Stimulated activated CD4-positive, alpha-beta T cell treated with anti-CD3 and anti-CD28 coated beads, Interleukin-2, amount 100 ng/mL, for 4 hours (primary cell): Measurements from ENCODE around the gene UCN.
"Not testable (repeated sequence)": the region's sequence is repeated elsewhere in the genome, so short reads cannot be mapped to it uniquely, and the experiment has no call there.

Experiments used
- DNase-seq: peaks from one replicate; pipeline ENCODE4 v3.0.0-alpha.2; 2020; ENCODE audit warnings: low read depth

Gene UCN

DNA sequence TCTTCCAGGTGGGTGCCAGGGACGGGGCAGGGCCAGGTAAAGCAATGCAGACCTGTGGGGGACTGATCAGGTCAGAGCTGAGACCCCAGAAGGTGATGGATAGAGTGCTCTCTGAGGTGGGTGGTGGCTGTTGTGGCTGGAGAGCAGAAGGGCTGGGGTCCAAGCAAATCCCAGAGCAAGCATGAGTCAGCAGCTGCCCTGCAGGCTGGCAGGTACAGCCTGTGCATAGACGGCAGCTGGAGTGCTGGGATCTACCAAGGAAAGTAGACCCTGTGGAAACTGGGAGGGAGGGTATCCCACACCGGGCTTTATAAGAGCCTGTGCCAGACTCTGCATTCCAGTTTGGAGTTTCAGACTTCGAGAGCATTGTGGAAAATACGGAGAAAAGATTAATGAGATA, 25.4 kb downstream of the UCN start:
- DNase-seq, result no peak

DNA sequence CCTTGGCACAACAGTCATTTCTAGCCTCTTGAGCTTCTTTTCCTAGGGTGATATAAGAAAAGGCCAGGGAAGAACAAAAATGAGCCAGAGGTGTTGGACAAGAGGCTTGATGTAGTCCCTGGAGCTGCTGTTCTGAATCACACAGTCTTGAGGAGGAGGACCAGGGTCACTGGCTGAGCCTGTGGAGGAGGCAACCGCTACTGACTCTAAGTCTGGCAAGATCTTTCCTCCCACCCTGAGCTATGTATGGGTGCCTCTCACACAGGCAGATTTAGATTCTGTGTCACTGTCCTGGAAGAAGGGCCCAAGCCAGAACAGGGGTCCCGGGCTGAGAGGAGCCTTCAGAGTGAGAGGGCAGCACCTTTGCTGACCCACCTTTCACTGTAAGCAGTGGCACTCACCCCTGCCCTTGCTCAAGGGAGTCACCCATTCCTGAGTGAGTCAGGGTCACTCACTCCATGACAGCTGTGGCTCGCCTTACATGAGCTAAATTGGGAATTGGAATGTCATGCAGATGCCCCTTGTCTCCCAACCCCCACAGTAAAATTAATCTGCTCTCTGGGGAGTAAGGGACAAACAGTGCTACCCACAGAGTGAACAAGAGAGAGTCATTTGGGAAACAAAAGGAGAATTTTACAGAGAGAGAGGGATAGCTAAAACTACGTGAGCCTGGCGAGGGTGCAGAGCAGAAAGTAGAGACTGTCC, 26.2 kb downstream of the UCN start, which contains the start of gene TRIM54:
Gene TRIM54, plus strand, starts transcription at position 575 of the 705 bp plus-strand sequence. CDS start 303 bp downstream, outside the sequence.
- DNase-seq, result no peak

DNA sequence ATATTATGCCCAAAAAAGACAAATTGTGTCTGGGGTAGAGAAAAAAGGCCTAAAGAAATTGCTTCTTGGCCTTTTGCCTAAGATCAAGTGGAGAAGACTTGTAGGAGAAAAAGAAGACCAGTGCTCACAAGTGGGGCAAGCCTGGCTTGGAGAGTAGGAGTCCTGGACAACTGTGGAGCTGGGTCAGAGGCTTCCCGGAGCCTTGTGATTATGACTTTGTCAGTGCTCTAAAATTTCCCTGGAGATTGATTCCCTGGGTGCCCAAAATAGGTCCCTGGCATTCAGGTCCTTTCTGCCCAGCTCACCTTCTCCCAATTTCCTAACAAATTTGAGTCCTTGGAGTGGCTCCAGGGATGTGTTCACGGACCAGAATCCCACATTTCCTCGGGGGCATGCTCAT, 26.8 kb downstream of the UCN start:
- DNase-seq, result no peak

DNA sequence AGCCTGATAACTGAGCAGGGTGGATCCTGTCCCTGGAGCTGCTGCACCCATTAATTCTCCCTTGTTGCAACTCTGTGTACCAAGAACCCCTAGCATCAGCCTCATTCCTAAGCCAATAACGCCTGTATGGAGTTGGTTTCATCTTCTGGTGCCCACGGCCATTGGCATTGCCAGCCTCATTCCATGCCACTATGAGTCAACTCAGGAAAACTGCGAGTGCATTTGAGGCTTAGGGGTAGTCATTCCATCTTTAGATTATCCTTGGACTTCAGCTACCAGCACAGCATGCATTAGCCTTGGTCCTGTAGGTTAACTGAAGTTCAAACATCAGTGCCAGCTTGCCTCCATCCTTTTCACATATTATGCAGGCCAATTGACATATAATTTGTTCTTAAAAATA, 27.4 kb downstream of the UCN start:
- DNase-seq, result no peak

DNA sequence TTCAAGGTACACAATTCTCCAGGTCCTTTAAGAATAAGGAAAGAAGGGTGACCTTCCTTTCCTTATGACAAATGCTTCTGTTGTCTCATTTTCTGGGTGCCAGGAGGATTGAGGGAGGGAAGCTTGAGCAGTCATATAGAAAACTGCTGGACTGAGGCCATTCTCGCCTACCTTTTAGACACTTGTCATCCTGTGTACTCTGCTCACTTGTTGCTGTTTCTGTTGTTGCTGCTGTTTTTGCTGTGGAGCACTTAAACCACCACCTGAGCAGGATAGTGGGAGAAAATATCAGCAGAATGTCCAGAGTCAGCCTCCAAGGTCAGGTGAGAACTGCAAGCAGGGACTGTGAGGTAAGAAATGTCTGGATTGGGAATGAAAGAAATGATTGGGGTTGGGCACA, 30.2 kb downstream of the UCN start:
- no peak for DNase-seq

DNA sequence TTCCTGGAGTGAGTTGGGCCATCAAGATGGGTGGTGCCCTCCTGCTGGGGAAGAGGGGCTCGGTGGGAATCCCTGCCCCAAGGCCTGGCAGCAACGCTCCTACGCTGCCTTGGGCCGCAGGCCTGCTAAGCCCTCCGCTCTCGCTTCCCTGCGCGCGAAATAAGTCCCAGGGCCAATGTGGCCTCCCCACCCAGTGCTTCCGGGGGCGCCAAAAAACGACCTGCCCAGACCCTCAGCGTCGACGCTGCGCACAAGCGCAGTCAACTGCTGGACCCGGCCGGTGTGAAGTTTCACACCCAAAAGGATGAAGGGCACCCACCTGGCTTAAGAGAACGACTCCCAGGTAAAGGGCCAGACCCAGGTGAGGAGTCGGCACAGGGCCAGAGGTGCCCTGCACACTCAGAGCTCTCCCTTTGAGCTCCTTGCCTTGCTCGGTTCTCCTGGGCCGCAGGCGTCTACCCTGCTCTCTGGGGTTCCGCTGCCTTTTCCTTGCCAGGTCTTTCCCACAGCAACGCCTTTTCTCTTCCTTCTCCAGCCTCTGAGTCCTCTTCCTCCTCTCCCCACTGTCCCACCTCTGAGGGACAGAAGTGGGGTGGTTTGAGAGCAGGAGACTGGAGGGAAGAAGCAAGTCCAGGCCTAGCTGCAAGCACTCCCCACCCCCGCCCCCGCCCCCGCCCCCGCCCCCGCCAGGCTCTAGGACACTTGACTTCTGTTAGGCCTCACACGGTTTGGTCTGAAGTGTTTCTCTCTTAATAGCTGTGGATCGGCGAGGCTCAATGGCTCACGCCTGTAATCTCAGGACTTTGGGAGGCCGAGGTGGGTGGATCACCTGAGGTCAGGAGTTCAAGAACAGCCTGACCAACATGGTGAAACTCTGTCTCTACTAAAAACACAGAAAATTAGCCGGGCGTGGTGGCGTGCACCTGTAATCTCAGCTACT, 32.8 kb downstream of the UCN start, which contains the start of gene DNAJC5G:
Gene DNAJC5G, plus strand, starts transcription at position 223 of the 940 bp plus-strand sequence. CDS start 1,296 bp downstream, outside the sequence.
- no peak for DNase-seq

DNA sequence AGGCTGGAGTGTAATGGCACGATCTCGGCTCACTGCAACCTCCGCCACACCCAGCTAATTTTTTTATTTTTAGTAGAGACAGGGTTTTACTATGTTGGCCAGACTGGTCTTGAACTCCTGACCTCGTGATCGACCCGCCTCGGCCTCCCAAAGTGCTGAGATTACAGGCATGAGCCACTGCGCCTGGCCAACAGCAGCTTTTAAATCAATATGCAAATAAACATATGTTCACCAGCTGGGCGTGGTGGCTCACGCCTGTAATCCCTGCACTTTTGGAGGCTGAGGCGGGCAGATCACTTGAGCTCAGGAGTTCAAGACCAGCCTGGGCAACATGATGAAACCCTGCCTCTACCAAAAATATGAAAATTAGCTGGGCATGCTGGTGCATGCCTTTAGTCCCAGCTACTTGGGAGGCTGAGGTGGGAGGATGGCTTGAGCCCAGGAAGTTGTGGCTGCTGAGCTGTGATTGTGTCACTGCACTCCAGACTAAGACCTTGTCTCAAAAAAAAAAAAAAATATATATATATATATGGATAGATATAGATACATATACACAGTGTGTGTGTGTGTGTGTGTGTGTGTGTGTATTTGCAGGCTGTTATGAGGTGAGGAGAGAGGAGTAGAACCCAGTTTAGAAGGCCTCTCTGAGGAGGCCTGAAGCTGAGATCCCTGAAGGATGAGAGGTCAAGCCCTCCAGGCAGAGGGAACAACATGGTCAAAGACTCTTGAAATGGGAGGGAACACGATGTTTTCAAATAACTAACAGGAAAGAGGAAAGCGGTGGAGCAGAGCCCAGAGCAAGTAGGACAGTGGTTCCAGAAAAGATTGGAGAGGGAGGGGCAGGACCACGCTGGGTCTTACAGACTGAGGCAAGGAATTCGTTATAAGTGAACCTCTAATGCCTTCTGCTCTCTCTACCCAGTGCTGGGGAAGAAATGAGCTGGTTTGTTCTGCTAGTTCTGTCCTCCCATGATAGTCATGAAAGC, 35.4 kb downstream of the UCN start:
- DNase-seq, result not testable (repeated sequence)

DNA sequence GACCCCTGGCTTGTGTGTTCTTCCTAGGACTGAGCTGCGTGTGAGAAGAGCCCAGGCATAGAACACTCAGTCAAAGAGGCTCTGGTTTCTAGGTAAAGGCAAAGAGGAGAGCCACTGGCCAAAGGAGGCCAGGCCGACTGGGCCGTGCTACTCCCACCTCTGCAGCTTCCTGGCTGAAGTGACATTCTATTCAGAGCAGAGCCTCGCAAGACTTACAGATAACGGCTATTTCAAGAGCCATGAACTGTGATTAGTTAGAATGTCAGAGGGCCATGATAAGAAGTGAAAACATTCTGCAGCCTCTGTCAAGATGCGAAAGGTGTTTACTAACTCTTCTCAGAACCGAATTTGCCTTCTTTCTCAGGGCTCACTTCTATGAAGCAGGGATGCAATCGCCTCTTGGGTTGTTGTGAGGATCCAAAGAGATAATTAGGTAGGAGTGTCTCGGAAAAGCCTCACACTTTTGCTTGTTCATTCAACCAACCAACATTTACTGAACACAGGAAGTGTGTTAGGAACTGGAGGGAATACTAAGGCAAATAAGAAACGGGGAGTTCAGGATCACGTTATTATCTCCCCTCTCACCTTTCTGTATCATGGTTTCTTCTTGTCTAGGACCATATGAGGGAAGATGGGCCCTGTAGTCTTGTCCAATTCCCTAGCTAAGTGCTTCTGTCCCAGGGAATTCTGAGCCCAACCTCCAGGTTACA, 36.5 kb downstream of the UCN start:
- DNase-seq, result no peak

DNA sequence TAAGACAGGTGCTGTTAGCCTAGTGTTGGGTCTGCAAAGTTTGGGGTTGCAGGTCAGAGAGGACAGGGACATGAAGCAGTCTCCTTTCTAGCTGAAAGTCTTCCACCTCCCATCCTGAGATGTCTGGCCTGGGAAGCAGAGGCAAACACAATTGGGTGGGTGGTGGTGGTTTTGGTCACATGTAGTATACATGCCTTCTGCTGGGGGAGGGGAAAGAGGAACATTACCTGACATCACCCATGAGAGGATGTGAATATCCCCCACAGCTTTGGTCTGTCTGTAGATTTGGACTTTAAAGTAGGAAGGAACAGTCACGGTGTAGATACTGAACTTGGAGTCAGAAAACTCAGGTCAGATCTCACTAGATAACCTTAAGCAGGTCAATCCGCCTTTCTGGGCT, 37.6 kb downstream of the UCN start:
- DNase-seq, result no peak

DNA sequence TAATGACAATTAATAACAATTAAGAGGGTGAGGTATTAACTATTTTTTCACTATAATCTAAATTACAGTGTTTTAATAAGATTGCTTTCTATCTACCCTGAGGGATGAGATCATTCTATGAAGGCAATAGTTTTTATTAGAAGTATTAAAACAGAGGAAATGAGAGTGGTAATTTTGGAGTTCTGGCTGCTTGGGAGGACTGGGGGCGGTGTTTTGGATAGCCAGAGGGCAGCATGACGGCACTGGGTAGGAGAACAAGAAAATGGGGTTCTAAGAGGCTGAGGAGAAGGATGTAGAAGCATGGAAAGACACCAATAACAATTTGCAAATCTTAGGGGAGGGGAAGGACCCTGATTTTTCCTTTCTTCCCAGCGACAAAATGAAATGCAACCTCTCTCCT, 38.1 kb downstream of the UCN start:
- no peak for DNase-seq

DNA sequence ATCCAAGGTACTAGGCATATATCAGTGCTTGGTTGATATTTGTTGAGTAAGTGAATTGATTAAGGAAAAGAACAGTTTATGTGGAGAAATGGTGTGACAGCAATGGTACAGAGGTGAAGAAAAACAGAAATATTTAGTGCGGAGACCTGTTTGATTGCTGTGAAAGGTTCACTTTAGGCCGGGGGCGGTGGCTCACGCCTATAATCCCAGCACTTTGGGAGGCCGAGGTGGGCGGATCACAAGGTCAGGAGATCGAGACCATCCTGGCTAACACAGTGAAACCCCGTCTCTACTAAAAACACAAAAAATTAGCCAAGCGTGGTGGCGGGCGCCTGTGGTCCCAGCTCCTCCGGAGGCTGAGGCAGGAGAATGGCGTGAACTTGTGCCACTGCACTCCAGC, 39.9 kb downstream of the UCN start:
- not testable (repeated sequence) for DNase-seq

DNA sequence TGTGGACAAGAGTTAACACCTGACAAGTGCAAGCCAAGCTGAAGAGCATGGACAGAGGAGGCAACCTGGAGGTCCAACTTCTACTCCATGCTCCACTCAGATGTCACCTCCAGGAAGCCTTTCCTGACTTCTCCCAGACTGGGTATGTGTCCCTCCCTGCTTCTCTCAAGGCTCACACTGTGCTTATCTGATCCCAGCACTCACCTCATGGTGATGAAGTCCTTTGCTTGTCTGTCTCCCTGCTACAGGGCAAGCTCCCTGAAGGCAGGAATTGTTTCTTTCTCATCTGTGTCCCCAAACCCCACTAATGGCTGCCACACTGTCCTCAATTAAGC, 42.7 kb downstream of the UCN start:
- no peak for DNase-seq

DNA sequence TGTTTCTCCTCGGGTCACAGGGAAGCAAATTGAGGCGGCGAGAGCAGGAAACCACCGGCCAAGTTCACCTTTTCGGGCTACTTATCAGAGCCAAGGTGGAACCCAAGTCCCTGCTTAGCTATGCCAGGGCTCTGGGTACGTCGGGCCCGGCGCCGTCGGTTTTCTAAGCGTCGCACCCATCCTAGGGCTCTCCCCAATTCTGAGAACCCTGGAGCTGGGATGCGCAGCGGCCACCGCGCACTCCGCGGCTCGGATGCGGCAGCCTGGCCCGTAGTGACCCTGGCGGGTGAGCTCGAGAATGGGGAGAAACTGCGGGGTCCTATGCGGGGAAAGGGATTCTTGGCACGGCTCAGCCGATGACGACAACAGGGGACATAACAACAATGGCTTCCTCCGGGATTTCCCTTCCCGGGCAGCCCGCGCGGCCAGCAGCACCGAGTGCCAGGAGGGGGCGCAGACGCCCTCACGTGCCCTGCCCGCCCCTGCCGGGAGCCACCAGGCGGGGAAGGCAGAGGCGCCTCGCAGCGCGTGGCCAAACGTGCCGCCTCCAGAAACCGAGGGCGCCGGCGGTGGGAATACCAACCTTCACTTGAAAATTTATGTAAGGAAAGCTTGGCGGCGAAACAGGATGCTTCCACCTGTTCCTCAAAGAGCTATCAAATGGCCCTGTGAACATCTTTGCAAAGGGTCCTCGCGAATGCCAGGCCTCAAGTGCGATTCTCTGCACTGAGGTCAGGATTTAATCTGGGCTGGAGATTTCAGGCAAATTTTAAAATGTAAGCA, 43.3 kb downstream of the UCN start:
- DNase-seq, result peak; percentile 46

DNA sequence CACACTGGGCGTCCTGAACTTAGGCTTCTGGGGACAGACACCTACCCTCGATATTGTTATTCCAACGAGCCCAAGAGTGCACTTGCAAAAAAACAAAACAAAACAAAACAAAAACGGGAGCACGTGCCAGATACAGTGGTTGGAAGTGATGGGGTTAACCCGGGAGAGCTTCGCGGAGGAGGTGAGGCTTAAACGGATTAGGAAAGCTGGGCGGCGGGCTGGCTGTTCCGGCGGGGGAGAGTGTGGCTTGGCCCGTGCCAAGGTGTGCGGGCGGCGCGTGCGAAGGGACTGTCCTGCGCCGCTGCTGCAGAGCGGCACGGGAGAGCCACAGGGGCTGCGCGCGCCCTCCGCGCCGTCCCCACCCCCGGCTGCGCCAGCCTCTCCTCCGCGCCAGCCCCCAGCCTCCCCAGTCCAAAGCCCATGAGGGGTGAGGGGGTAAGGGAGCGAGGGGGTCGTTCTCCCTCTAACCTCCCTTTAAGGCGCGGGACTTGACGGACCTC, 43.9 kb downstream of the UCN start:
- DNase-seq, result no peak

DNA sequence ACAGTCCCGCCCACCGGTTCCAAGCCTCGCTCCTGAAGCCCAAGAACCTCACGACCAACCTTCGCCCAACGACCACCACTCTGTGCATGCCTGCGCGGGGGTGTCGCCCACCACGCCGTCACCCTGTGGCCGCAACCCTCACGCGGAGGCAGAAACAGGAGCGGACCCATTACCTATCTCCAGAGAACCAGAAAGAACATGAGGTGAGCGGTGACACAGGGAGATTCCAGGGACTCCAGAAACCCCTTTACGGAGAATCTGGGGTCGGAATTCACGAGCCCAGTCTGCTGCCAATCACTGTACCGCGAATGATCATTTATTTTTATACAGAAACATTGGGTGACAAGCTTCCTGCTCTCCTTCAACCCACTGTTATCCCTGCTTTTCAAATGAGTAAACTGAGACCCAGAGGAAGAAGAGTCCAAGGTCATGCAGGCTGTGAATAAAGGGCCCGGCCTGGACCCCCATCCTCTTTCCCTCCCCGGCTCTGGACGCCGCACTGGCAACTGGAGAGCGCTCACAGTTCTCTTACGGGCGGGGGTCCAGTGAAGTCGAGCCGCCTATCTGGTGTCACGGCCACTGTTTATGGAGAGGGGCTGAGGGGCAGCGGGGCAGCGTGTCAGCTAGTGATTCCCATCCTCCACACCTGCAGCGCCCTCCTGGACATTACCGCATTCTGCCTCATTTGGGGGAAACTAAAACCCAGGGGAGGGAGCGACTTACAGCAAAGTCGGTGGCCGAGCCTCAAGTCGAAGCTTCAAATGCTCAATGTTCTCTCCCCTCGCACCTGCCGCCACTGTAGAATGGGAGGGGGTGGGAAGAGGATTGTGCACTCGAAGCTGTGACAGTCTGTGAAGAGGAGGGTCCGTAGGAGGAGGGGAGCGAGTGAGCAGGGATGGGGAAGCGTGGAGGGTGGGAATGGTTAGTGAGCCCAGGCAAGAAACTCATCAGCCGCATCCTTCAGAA, 44.7 kb downstream of the UCN start:
- DNase-seq, result no peak

DNA sequence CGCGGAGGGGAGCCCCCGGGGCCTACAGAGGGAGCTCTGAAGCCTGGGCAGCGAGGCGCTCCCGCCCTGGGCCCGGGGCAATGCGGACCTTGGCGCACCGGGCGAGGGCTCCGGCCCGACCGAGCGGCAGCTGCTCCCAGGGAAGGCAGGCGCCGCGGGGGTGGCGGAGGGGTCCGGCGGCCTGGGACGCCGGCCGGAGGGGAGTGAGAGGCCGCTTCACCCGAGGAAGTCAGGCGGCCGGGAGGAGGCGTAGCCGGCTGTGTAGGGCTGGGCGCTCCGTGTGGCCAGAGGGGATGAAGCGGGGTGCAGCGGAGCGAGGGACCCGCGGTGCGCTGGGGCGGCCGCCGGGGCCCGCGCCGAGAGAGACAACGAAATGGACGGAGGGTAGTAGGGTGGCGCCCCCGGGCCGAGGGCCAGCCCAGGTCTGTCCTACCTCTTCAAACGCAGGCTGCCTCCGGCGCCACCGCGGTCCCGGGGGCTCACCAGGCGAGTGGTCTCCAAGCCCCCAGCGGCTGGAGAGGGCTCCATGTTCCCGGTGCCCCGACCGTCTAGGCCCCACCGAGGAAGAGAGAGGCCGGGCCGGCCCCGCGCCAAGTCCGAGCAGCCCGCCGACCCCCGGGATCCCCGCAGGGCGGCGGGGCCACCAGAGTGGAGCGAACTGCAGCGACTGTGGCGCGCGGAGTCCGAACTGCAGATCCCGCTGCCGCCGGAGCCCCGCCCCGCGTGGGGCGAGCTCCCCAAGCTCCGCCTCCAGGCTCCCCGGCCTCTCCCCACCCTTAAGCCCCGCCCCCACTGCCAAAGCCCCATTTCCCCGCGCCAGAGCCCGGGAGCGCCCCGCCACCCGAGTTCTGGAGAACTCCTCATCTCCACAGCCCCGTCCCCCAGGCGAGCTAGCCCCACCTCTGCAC, 45.6 kb downstream of the UCN start, which contains the start of gene SLC30A3:
Gene SLC30A3, minus strand, starts transcription at position 669 of the 908 bp plus-strand sequence. Its CDS starts 141 bp downstream, at position 528.
- DNase-seq, result peak; percentile 66

DNA sequence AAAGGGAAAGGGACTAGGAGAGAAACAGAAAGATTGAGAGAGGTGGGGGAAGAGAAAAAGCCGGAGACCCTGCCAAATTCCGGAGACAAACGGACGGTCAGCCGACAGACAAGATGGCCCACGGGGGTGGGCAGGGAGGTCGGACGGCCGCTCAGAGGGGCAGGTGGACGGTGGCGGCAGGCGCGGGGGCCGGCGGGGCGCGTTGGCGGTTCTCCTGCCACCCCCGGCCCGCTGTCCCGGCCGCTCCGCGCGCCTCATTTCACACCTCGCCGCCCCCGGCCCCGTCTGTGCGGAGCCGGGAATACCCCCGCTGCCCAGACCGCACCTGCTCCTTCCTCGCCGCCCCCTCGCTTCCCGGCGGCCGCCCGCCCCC, 46.3 kb downstream of the UCN start:
- DNase-seq, result no peak
